Liver (tissue), 3 donors: ENCODE measurements around the gene RUFY4.

Experiments
- RAD21 ChIP-seq, 2 donors: IDR thresholded peaks; 2 replicates each; pipeline ENCODE4 v1.6.1; 2016; ENCODE audit warnings: antibody characterized with exemption in 2 of 2, mild to moderate bottlenecking in 2 of 2
- TF ChIP-seq, protein P1 (sequence below): fragments of 150-350 bp; IDR thresholded peaks from 2 replicates; pipeline ENCODE4 v1.5.1; 2017; ENCODE audit warnings: improper control_type of control experiment, low read depth, low read length; ENCODE audit not compliant: missing input control
- TF ChIP-seq, protein P2 (sequence below): IDR thresholded peaks from 2 replicates; pipeline ENCODE4 v1.6.1; 2016; ENCODE audit warnings: antibody characterized with exemption
- donor health status: healthy.
- donor health status: healthy.

DNA sequence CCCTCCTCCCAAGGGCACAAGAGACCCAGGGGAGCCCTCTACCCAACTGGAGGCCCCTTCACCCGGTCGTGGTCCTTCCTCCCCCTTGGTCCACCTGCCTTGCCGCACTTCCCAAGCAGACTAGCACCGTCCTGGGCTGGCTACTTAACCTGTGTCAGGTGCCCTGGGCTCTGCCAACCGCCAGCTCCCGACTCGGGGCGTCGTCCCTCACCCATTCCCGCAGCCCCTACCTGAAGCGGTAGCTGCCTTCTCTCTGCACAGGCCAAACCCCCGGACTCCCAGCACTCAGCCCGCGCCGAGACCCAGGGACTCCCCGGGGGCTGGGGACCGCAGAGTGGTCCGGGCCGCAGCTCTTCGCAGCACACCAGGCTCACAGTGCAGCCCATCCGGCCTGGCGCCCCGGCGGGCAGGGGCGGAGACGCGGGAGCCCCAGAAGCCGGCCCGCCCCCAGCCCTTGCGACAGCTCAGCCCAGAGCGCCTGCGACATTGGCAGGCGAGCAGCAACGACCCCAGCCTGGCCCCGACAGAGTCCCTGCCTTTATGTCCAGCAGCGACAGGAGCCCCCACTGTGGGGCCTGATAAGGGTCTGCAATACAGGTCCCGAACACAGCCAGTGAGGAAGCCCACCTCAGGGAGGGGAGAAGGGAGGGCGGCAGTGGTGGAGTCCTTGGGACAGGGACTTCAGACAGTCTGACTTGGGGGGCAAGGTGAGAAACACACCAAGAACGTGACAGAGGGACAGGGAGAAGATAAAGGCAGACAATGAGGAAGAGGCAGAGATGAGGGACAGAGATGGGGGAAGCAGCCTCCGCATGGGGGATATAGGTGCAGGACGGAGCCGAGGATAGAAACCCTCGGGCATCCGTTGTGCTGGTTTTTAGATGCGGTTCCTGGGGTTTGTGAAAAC lies 35.2 kb upstream of the RUFY4 start:
- TF ChIP-seq, protein P1, sequence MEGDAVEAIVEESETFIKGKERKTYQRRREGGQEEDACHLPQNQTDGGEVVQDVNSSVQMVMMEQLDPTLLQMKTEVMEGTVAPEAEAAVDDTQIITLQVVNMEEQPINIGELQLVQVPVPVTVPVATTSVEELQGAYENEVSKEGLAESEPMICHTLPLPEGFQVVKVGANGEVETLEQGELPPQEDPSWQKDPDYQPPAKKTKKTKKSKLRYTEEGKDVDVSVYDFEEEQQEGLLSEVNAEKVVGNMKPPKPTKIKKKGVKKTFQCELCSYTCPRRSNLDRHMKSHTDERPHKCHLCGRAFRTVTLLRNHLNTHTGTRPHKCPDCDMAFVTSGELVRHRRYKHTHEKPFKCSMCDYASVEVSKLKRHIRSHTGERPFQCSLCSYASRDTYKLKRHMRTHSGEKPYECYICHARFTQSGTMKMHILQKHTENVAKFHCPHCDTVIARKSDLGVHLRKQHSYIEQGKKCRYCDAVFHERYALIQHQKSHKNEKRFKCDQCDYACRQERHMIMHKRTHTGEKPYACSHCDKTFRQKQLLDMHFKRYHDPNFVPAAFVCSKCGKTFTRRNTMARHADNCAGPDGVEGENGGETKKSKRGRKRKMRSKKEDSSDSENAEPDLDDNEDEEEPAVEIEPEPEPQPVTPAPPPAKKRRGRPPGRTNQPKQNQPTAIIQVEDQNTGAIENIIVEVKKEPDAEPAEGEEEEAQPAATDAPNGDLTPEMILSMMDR, result no peak
- no peak for TF ChIP-seq RAD21 (IDR thresholded peaks at IDR 0.05)
- TF ChIP-seq, protein P2, sequence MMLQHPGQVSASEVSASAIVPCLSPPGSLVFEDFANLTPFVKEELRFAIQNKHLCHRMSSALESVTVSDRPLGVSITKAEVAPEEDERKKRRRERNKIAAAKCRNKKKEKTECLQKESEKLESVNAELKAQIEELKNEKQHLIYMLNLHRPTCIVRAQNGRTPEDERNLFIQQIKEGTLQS, result no peak
